HepG2 (cell line): Measurements from ENCODE around the gene GALNT9. TPM values are rescaled to one million over a fixed set of nuclear protein-coding genes. Genes with fewer than 3 reads are reported as not detected.

Source experiments
- ATAC-seq: fragments of 200-7000 bp; cut with Tn5 transposase; 3 replicates; pipeline ENCODE4 v1.9.1; 2020; ENCODE audit warnings: mild to moderate bottlenecking, moderate library complexity
- BruUV-seq: library from RNA; stranded (reverse); fragments of 400-500 nt; replicated peaks from 2 replicates; lab custom pipeline; 2021; lab: Mats Ljungman, UMichigan
- CTCF ChIA-PET: fragments of 300-600 bp; formaldehyde crosslinking; extraction: SDS; loops from one replicate; lab custom pipeline; 2021; ENCODE audit warnings: low total read pairs, inconsistent platforms, low intra/inter-chr PET ratio; lab: Yijun Ruan, JAX
- POLR2A ChIA-PET: fragments of 350-600 bp; sonication (Branson Sonifier 250); formaldehyde crosslinking; loops from one replicate; lab custom pipeline; 2020; ENCODE audit warnings: antibody characterized with exemption, inconsistent platforms; lab: Yijun Ruan, JAX
- DNase-seq: peaks from one replicate; pipeline ENCODE4 v3.0.0-alpha.2; 2015; ENCODE audit warnings: low spot score
- FAIRE-seq: peaks from 3 replicates; lab custom pipeline; 2011; peaks lifted over from hg19 to GRCh38; lab: Jason Lieb, UNC
- H2AFZ ChIP-seq: one replicate; pipeline ENCODE4 v1.6.1; 2011; ENCODE audit warnings: low read length, inconsistent platforms
- H3K27ac ChIP-seq: fragments of 300-600 bp; 3 replicates; pipeline ENCODE4 v1.8.0; 2011; ENCODE audit warnings: mixed run types, mild to moderate bottlenecking, mixed read lengths, low read length, inconsistent platforms; ENCODE audit not compliant: insufficient read depth; ENCODE audit errors: extremely low read length
- H3K27me3 ChIP-seq, 2 experiments: fragments of 200-600 bp in 1 of 2; 2 replicates in 1 of 2; 3 replicates in 1 of 2; pipeline versions ENCODE4 v1.6.0 to v1.8.0; 2011; ENCODE audit warnings: low read length in 2 of 2, mild to moderate bottlenecking in 2 of 2, moderate library complexity in 2 of 2, inconsistent platforms in 1 of 2; ENCODE audit not compliant: insufficient read depth in 2 of 2, control insufficient read depth in 1 of 2
- H3K36me3 ChIP-seq, 2 experiments: fragments of 200-600 bp in 1 of 2; replicated peaks in 1 of 2; 2 replicates in 1 of 2; 3 replicates in 1 of 2; pipeline versions ENCODE4 v1.5.1 to v1.8.0; 2011; ENCODE audit warnings: low read length in 2 of 2, inconsistent platforms in 1 of 2; ENCODE audit not compliant: insufficient read depth in 2 of 2, control insufficient read depth in 1 of 2
- H3K4me1 ChIP-seq: 2 replicates; pipeline ENCODE4 v1.5.1; 2012; ENCODE audit warnings: low read length, inconsistent platforms; ENCODE audit not compliant: insufficient read depth
- H3K4me2 ChIP-seq: 2 replicates; pipeline ENCODE4 v1.6.0; 2011; ENCODE audit warnings: low read depth, low read length, inconsistent platforms
- H3K4me3 ChIP-seq, 3 experiments: fragments of 200-600 bp in 1 of 3; sonication (generic), shearing (Covaris generic) in 1 of 3; replicated peaks in 1 of 3; 2 replicates each; pipeline ENCODE4 v1.5.1; 2011 to 2016; ENCODE audit warnings: low read length in 3 of 3, inconsistent platforms in 2 of 3, low read depth in 2 of 3, mild to moderate bottlenecking in 2 of 3, control low read depth in 1 of 3, mixed read lengths in 1 of 3; ENCODE audit not compliant: insufficient read depth in 1 of 3
- H3K79me2 ChIP-seq: one replicate; pipeline ENCODE4 v1.6.1; 2011; ENCODE audit warnings: low read length, inconsistent platforms; ENCODE audit not compliant: insufficient read depth
- H3K9ac ChIP-seq: 2 replicates; pipeline ENCODE4 v1.6.0; 2011; ENCODE audit warnings: mild to moderate bottlenecking, low read depth, low read length, inconsistent platforms; ENCODE audit not compliant: insufficient read depth
- H3K9me3 ChIP-seq: 2 replicates; pipeline ENCODE4 v1.5.1; 2012; ENCODE audit warnings: mild to moderate bottlenecking, low read length
- H4K20me1 ChIP-seq: 2 replicates; pipeline ENCODE4 v1.6.0; 2011; ENCODE audit warnings: inconsistent platforms, mild to moderate bottlenecking, low read length, moderate library complexity; ENCODE audit not compliant: insufficient read depth
- MAF1 ChIP-seq: sonication (generic); formaldehyde crosslinking; IDR thresholded peaks from 2 replicates; pipeline ENCODE4 v1.5.0; 2020; ENCODE audit warnings: missing genetic modification reagents, borderline replicate concordance
- NFKB2 ChIP-seq: sonication (generic); formaldehyde crosslinking; IDR thresholded peaks from 2 replicates; pipeline ENCODE4 v1.4.0; 2020; ENCODE audit warnings: missing genetic modification reagents, borderline replicate concordance
- ZBTB38 ChIP-seq: sonication (generic); formaldehyde crosslinking; IDR thresholded peaks from 2 replicates; pipeline ENCODE4 v1.5.1; 2020; ENCODE audit warnings: mild to moderate bottlenecking, missing genetic modification reagents
- ZFAT ChIP-seq: sonication (generic); formaldehyde crosslinking; conservative IDR thresholded peaks from 2 replicates; pipeline ENCODE4 v1.8.1; 2023; ENCODE audit warnings: missing genetic modification reagents, inconsistent platforms
- ZNF12 ChIP-seq: sonication (generic); formaldehyde crosslinking; IDR thresholded peaks from 2 replicates; pipeline ENCODE4 v1.5.0; 2020; ENCODE audit warnings: missing genetic modification reagents
- ZNF562 ChIP-seq: sonication (generic); formaldehyde crosslinking; IDR thresholded peaks from 2 replicates; pipeline ENCODE4 v1.8.0; 2022; ENCODE audit warnings: missing genetic modification reagents, borderline replicate concordance
- WGBS: methylation state at CpG from one replicate; pipeline ENCODE4 v1.1.6; 2017; ENCODE audit warnings: low lambda C conversion rate; 5-methylcytosine and 5-hydroxymethylcytosine counted together
- in situ Hi-C: cut with HindIII; loops from 2 replicates; pipeline ENCODE4 v1.10.0; 2017; ENCODE audit warnings: low pct_unique_long_range_greater_than_20kb; ENCODE audit not compliant: extremely low pct_ligation_motif_present
- intact Hi-C: fragments of 100-400 bp; cut with micrococcal nuclease; formaldehyde crosslinking; loops from one replicate; pipeline ENCODE4 v1.10.0; 2022; ENCODE audit not compliant: unreplicated experiment
- polyA plus RNA-seq, 8 experiments: library from polyadenylated mRNA; depleted of rRNA in 3 of 8; stranded (reverse) in 7 of 8; unstranded in 1 of 8; fragments of >200 nt; fragmentation: Illumina TruSeq in 4 of 8; extraction: Trizol in 4 of 8; gene quantifications; 2 replicates each; pipeline versions ENCODE4 v1.2.1 to v1.2.3, GENCODE V29; 2011 to 2016; ENCODE audit warnings: low read depth in 4 of 8, missing spikeins in 1 of 8, mixed read lengths in 1 of 8; ENCODE audit not compliant: insufficient read depth in 1 of 8
- total RNA-seq, 5 experiments: library from RNA; depleted of rRNA; stranded (reverse); fragments of >200 nt; fragmentation: Illumina TruSeq; extraction: Trizol; gene quantifications; 2 replicates each; pipeline ENCODE4 v1.2.3, GENCODE V29; 2016; ENCODE audit warnings: low read depth in 1 of 5
- TF ChIP-seq, protein P1 (sequence below): sonication (generic); formaldehyde crosslinking; conservative IDR thresholded peaks from 2 replicates; pipeline ENCODE4 v1.8.0; 2022; ENCODE audit warnings: low read depth, missing genetic modification reagents
- TF ChIP-seq, protein P2 (sequence below): IDR thresholded peaks from 2 replicates; pipeline ENCODE4 v1.6.1; 2012; ENCODE audit warnings: low read depth, low read length, improper control_type of control experiment
- TF ChIP-seq, protein P3 (sequence below): sonication (generic); formaldehyde crosslinking; IDR thresholded peaks from 2 replicates; pipeline ENCODE4 v1.8.1; 2023; ENCODE audit warnings: mild to moderate bottlenecking, missing genetic modification reagents, borderline replicate concordance

The GALNT9 gene
- total and polyA plus RNA-seq, 2 of the 13 experiments (the other 11 are each of a cell fraction or from before 2014, with no cell fraction given) = 0.04 TPM; not detected in 1

DNA sequence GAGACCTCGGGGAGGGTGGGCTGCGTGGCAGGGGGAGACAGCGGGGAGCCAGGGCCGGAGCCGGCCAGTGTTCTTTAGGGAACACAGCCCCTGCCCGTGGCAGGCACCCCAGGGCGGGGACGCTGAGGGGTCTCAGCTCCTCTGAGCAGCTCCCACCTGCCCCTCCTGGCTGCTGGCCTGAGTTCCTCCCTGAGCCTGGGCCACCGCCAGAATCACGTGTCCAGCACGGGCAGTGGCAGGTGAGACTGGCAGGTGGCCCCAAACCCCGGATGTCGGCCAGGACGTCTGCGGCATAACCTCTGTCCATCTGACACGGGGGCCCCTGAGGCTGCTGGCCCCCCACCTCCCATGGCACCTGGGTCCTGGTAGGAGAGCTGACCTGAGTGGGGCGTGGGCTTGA lies 160.0 kb downstream of the GALNT9 start:
- H3K4me1 ChIP-seq = no peaks in the 10 kb centered on the region
- ATAC-seq (no peak), DNase-seq (no peak), FAIRE-seq (no peak)
- no peak overlapping the region for H3K9ac ChIP-seq
- H3K36me3 ChIP-seq = no peaks in the 10 kb centered on the region
- H2AFZ ChIP-seq = no peak overlapping the region
- TF ChIP-seq ZBTB38 (CRISPR knock-in tag) (no peak), ZNF12 (CRISPR knock-in tag) (no peak), ZNF562 (CRISPR knock-in tag) (no peak), NFKB2 (CRISPR knock-in tag) (no peak), ZFAT (CRISPR knock-in tag) (no peak), MAF1 (CRISPR knock-in tag) (no peak)
- TF ChIP-seq, protein P1, sequence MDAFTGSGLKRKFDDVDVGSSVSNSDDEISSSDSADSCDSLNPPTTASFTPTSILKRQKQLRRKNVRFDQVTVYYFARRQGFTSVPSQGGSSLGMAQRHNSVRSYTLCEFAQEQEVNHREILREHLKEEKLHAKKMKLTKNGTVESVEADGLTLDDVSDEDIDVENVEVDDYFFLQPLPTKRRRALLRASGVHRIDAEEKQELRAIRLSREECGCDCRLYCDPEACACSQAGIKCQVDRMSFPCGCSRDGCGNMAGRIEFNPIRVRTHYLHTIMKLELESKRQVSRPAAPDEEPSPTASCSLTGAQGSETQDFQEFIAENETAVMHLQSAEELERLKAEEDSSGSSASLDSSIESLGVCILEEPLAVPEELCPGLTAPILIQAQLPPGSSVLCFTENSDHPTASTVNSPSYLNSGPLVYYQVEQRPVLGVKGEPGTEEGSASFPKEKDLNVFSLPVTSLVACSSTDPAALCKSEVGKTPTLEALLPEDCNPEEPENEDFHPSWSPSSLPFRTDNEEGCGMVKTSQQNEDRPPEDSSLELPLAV (CRISPR knock-in tag) = no peak
- TF ChIP-seq, protein P2, sequence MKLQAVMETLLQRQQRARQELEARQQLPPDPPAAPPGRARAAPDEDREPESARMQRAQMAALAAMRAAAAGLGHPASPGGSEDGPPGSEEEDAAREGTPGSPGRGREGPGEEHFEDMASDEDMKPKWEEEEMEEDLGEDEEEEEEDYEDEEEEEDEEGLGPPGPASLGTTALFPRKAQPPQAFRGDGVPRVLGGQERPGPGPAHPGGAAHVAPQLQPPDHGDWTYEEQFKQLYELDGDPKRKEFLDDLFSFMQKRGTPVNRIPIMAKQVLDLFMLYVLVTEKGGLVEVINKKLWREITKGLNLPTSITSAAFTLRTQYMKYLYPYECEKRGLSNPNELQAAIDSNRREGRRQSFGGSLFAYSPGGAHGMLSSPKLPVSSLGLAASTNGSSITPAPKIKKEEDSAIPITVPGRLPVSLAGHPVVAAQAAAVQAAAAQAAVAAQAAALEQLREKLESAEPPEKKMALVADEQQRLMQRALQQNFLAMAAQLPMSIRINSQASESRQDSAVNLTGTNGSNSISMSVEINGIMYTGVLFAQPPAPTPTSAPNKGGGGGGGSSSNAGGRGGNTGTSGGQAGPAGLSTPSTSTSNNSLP = no peak
- TF ChIP-seq, protein P3, sequence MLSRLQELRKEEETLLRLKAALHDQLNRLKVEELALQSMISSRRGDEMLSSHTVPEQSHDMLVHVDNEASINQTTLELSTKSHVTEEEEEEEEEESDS (CRISPR knock-in tag) = no peak
- POLR2A ChIA-PET = no interaction called here
- 61% methylated on average over 4 of the region's 17 CpGs for WGBS
- no peak overlapping the region for H3K4me3 ChIP-seq
- no peaks in the 10 kb centered on the region for H3K79me2 ChIP-seq
- H3K27ac ChIP-seq = no peak overlapping the region
- peaks cover 6% of the 10 kb centered on the region; the same call in 1 of the 2 replicates for H4K20me1 ChIP-seq
- no TSS peak for BruUV-seq
- in situ Hi-C loops (no loop called here), intact Hi-C loops (no loop called here)
- CTCF ChIA-PET = no interaction called here
- peaks cover 15 to 58% of the 10 kb centered on the region in 2 experiments; a peak in 4 of 5 replicates for H3K27me3 ChIP-seq
- H3K4me2 ChIP-seq = no peak overlapping the region
- no peaks in the 10 kb centered on the region for H3K9me3 ChIP-seq
